NOMO-1 treated with DMSO at 0.1 percent for 48 hours (cell line): ENCODE measurements around the gene SMIM35.
"Not testable (repeated sequence)": the region's sequence is repeated elsewhere in the genome, so short reads cannot be mapped to it uniquely, and the experiment has no call there.

Experiments
- DNase-seq: peaks from one replicate; lab custom pipeline; 2025; ENCODE audit not compliant: unreplicated experiment; lab: John Stamatoyannopoulos, UW

The SMIM35 gene

GRCh38 chr11:118082880-118083552 lies 3.7 kb downstream of the SMIM35 start:
- DNase-seq: no peak

- peak; percentile 24 for DNase-seq
Observed at GRCh38 chr11:118081241-118081958, 5.4 kb downstream of the SMIM35 start.

- DNase-seq: no peak
Observed at GRCh38 chr11:118080296-118080695, 6.5 kb downstream of the SMIM35 start.

- DNase-seq: no peak
Observed at GRCh38 chr11:118079491-118079890, 7.3 kb downstream of the SMIM35 start.

- no peak for DNase-seq
Observed at GRCh38 chr11:118078911-118079411, 7.8 kb downstream of the SMIM35 start.

GRCh38 chr11:118076754-118077281 lies 9.9 kb downstream of the SMIM35 start, which contains the start of gene TMPRSS4:
TSS of gene TMPRSS4 (plus strand) at chr11:118077078. CDS start at chr11:118077303, 225 bp downstream.
- no peak for DNase-seq

- DNase-seq: no peak
Observed at GRCh38 chr11:118074785-118075184, 12.0 kb downstream of the SMIM35 start.

GRCh38 chr11:118074091-118074685 lies 12.6 kb downstream of the SMIM35 start:
- DNase-seq: no peak

- DNase-seq: no peak
Observed at GRCh38 chr11:118073554-118073953, 13.2 kb downstream of the SMIM35 start.

GRCh38 chr11:118071416-118072030 lies 15.2 kb downstream of the SMIM35 start:
- no peak for DNase-seq

GRCh38 chr11:118068945-118069612 lies 17.7 kb downstream of the SMIM35 start:
- DNase-seq: no peak

GRCh38 chr11:118068206-118068944 lies 18.4 kb downstream of the SMIM35 start:
- no peak for DNase-seq

- no peak for DNase-seq
Observed at GRCh38 chr11:118067006-118067405, 19.8 kb downstream of the SMIM35 start.

GRCh38 chr11:118065384-118065783 lies 21.4 kb downstream of the SMIM35 start:
- DNase-seq: no peak

- DNase-seq: no peak
Observed at GRCh38 chr11:118064956-118065355, 21.8 kb downstream of the SMIM35 start.

GRCh38 chr11:118062631-118063030 lies 24.1 kb downstream of the SMIM35 start:
- not testable (repeated sequence) for DNase-seq

GRCh38 chr11:118062181-118062580 lies 24.6 kb downstream of the SMIM35 start:
- DNase-seq: not testable (repeated sequence)

GRCh38 chr11:118061586-118062125 lies 25.1 kb downstream of the SMIM35 start:
- DNase-seq: no peak

- DNase-seq: no peak
Observed at GRCh38 chr11:118060869-118061268, 25.9 kb downstream of the SMIM35 start.
